KMS-11 (cell line): ENCODE results near the gene MYO1C.

Source experiments
- H2AFZ ChIP-seq: fragments of 200-600 bp; sonication (generic); 2 replicates; pipeline ENCODE4 v1.6.1; 2016; ENCODE audit warnings: antibody characterized with exemption, mixed run types, low read depth
- H3K27ac ChIP-seq: fragments of 200-600 bp; sonication (generic); 2 replicates; pipeline ENCODE4 v1.6.1; 2016; ENCODE audit warnings: mild to moderate bottlenecking, mixed run types
- H3K27me3 ChIP-seq: fragments of 200-600 bp; sonication (generic); 2 replicates; pipeline ENCODE4 v1.6.1; 2017; ENCODE audit warnings: mild to moderate bottlenecking, low read depth, mixed run types, moderate library complexity; ENCODE audit not compliant: insufficient read depth
- H3K36me3 ChIP-seq: fragments of 200-600 bp; sonication (generic); 2 replicates; pipeline ENCODE4 v1.6.1; 2017; ENCODE audit warnings: mild to moderate bottlenecking, mixed run types; ENCODE audit not compliant: insufficient read depth
- H3K4me1 ChIP-seq: fragments of 200-600 bp; sonication (generic); 2 replicates; pipeline ENCODE4 v1.6.1; 2016; ENCODE audit warnings: mild to moderate bottlenecking, low read depth, mixed run types; ENCODE audit not compliant: poor library complexity, severe bottlenecking
- H3K4me2 ChIP-seq: fragments of 200-600 bp; sonication (generic); 2 replicates; pipeline ENCODE4 v1.7.0; 2016; ENCODE audit warnings: mild to moderate bottlenecking, mixed run types
- H3K4me3 ChIP-seq: fragments of 200-600 bp; sonication (generic); IDR thresholded peaks from 2 replicates; pipeline ENCODE4 v1.6.1; 2017; ENCODE audit warnings: low read depth, low read length, mixed read lengths; ENCODE audit not compliant: insufficient read depth
- H3K79me2 ChIP-seq: fragments of 200-600 bp; sonication (generic); 2 replicates; pipeline ENCODE4 v1.6.1; 2016; ENCODE audit warnings: low read depth, mixed run types; ENCODE audit not compliant: insufficient read depth
- H3K9ac ChIP-seq: fragments of 200-600 bp; sonication (generic); 2 replicates; pipeline ENCODE4 v1.6.1; 2016; ENCODE audit warnings: mild to moderate bottlenecking, mixed run types
- H4K20me1 ChIP-seq: fragments of 200-600 bp; sonication (generic); 2 replicates; pipeline ENCODE4 v1.6.1; 2016; ENCODE audit warnings: mild to moderate bottlenecking, mixed run types; ENCODE audit not compliant: insufficient read depth
- TF ChIP-seq, protein P1 (sequence below): fragments of 200-600 bp; sonication (generic); conservative IDR thresholded peaks from 2 replicates; pipeline ENCODE4 v1.6.1; 2017; ENCODE audit warnings: low read depth, mild to moderate bottlenecking, antibody characterized with exemption, low read length, moderate library complexity, mixed read lengths

The MYO1C gene

DNA sequence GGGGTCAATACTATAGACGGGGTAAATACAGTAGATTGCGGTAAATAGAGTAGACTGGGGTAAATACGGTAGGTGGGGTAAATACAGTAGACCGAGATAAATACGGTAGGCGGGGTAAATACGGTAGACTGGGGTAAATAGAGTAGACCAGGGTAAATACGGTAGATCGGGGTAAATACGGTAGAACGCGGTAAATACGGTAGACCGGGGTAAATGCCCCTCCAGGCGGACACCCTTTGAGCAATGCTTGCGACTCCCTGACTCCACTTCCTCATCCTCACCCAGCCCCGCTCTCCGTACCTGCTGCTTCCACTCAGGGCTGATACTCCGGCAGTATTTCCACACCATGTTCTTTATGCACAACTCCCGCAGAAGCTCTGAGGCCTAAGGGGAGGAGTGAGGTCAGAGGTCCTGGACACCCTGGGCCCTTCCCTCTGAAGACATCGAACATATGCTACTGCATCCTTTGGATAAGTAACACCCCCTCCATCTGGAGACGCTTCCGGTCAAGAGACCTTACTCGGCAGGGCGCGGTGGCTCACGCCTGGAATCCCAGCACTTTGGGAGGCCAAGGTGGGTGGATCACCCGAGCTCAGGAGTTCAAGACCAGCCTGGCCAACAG, 23.1 kb downstream of the MYO1C start:
- no peak overlapping the region for H3K4me3 ChIP-seq

DNA sequence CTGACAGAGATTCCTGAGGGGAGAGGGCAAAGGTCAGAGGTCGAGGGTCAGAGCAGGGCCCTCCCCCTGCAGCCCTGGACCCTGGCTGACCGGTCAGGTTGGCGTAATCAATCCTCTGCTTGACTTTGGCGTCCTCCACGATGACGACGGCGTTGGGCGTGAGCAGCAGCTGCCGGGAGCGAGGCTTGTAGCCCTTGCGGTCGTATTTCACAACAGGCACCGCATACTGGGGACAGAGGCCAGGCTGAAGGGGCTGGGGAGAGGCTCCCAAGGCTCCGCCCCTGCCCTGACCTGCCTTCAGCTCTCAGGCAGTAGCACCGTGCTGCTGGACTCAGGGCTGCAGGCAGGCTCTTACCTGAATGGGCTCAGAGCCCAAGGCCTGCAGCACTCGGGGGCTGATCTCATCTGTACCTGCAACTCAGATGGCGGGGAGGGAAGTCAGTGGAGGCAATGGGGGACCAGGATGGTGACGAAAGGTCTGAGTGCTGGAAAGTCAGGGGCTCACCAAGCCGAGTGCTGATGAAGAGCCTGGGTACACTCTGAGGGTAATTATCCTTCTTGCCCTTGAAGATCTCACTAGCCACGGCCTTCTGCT, 24.5 kb downstream of the MYO1C start:
- Histone ChIP-seq H3K4me2 (no peak overlapping the region), H3K79me2 (no peaks in the 10 kb centered on the region), H3K36me3 (no peaks in the 10 kb centered on the region), H2AFZ (no peak overlapping the region), H3K9ac (no peak overlapping the region), H3K27me3 (no peaks in the 10 kb centered on the region), H3K4me1 (peaks cover 6% of the 10 kb centered on the region), H3K27ac (no peak overlapping the region), H3K4me3 (no peak overlapping the region), H4K20me1 (no peaks in the 10 kb centered on the region)
- TF ChIP-seq, protein P1, sequence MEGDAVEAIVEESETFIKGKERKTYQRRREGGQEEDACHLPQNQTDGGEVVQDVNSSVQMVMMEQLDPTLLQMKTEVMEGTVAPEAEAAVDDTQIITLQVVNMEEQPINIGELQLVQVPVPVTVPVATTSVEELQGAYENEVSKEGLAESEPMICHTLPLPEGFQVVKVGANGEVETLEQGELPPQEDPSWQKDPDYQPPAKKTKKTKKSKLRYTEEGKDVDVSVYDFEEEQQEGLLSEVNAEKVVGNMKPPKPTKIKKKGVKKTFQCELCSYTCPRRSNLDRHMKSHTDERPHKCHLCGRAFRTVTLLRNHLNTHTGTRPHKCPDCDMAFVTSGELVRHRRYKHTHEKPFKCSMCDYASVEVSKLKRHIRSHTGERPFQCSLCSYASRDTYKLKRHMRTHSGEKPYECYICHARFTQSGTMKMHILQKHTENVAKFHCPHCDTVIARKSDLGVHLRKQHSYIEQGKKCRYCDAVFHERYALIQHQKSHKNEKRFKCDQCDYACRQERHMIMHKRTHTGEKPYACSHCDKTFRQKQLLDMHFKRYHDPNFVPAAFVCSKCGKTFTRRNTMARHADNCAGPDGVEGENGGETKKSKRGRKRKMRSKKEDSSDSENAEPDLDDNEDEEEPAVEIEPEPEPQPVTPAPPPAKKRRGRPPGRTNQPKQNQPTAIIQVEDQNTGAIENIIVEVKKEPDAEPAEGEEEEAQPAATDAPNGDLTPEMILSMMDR, result no peak

More for the DNA sequence above, 23.1 kb downstream of the MYO1C start:
- Histone ChIP-seq H3K27ac (no peak overlapping the region), H3K4me1 (no peaks in the 10 kb centered on the region), H3K4me2 (no peak overlapping the region), H3K9ac (no peak overlapping the region), H2AFZ (no peak overlapping the region), H3K79me2 (no peaks in the 10 kb centered on the region), H3K36me3 (no peaks in the 10 kb centered on the region), H3K27me3 (no peaks in the 10 kb centered on the region), H4K20me1 (no peaks in the 10 kb centered on the region)
- TF ChIP-seq, protein P1, result no peak

DNA sequence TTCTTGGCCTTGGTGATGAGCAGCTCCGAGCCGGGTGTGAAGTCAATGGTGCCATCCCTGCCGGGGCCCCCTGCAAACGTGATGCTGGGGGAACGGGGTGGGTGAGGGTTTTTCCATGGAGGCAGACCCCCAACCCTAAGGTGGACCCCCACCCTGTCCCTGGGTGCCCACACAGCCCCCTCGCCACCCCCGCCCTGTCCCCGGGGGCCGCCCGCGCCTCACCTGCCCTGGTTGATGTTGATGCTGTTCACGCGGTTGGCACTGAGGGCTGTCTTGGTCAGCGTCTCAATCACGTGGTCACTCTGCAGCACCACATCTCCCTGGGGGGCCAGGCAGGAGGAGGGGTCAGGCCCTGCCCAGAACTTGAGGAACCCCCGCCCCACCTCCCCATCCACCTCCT, 25.2 kb downstream of the MYO1C start:
- H3K27ac ChIP-seq, result no peak overlapping the region
- no peaks in the 10 kb centered on the region for H3K79me2 ChIP-seq
- H3K4me1 ChIP-seq, result peaks cover 13% of the 10 kb centered on the region
- H3K27me3 ChIP-seq, result no peaks in the 10 kb centered on the region
- TF ChIP-seq, protein P1, result no peak
- no peak overlapping the region for H3K4me2 ChIP-seq
- no peaks in the 10 kb centered on the region for H4K20me1 ChIP-seq
- H3K9ac ChIP-seq, result no peak overlapping the region
- H2AFZ ChIP-seq, result no peak overlapping the region
- H3K4me3 ChIP-seq, result no peak overlapping the region
- no peaks in the 10 kb centered on the region for H3K36me3 ChIP-seq

DNA sequence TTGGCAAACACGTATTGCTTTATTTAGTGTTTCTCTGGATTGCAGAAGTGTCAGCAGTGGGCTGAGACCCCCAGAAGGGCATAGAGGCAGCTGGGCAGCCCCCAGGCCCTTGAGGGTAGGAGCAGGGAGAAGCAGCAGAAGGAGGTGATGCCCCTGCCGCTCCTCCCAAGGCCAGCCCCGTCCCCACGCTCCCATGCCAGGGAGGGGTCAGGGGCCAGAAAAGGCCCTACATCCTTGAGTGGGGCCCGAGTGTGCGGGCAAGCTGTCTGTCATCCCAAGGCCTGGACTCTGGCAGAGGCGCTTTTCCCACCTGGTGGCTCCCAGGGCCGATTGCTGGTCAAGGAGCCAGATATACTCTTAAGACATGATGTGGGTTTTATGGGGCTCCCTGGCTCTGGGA, 28.3 kb downstream of the MYO1C start:
- H4K20me1 ChIP-seq, result no peaks in the 10 kb centered on the region

More for the DNA sequence above, 28.3 kb downstream of the MYO1C start:
- Histone ChIP-seq H3K79me2 (no peaks in the 10 kb centered on the region), H3K4me3 (no peak overlapping the region), H3K4me1 (peaks cover 13% of the 10 kb centered on the region), H3K36me3 (no peaks in the 10 kb centered on the region), H3K27me3 (no peaks in the 10 kb centered on the region), H3K4me2 (no peak overlapping the region), H3K9ac (no peak overlapping the region), H2AFZ (no peak overlapping the region), H3K27ac (no peak overlapping the region)
- TF ChIP-seq, protein P1, result no peak
